HEK293 (cell line): Measurements from ENCODE around the gene CPSF6.

ENCODE experiments used
- ATF2 ChIP-seq: fragments of 450-650 bp; formaldehyde crosslinking; IDR thresholded peaks from 2 replicates; pipeline ENCODE4 v1.5.1; 2016; ENCODE audit warnings: missing biosample characterization, missing genetic modification characterization, low read depth
- CTCF ChIP-seq: fragments of 450-650 bp; formaldehyde crosslinking; IDR thresholded peaks from 2 replicates; pipeline ENCODE4 v1.5.1; 2016; ENCODE audit warnings: missing biosample characterization, missing genetic modification characterization
- MYNN ChIP-seq: fragments of 450-650 bp; formaldehyde crosslinking; IDR thresholded peaks from 2 replicates; pipeline ENCODE4 v1.5.1; 2016; ENCODE audit warnings: missing biosample characterization, missing genetic modification characterization, borderline replicate concordance
- PRDM10 ChIP-seq: fragments of 450-650 bp; formaldehyde crosslinking; IDR thresholded peaks from 2 replicates; pipeline ENCODE4 v1.5.1; 2016; ENCODE audit warnings: missing biosample characterization, missing genetic modification characterization
- ZNF121 ChIP-seq: fragments of 450-650 bp; formaldehyde crosslinking; IDR thresholded peaks from 2 replicates; pipeline ENCODE4 v1.5.1; 2016; ENCODE audit warnings: missing biosample characterization, missing genetic modification characterization
- ZNF138 ChIP-seq: fragments of 450-650 bp; formaldehyde crosslinking; IDR thresholded peaks from 2 replicates; pipeline ENCODE4 v1.5.1; 2016; ENCODE audit warnings: missing biosample characterization, missing genetic modification characterization, borderline replicate concordance
- ZNF211 ChIP-seq: fragments of 450-650 bp; formaldehyde crosslinking; IDR thresholded peaks from 2 replicates; pipeline ENCODE4 v1.5.1; 2016; ENCODE audit warnings: low read depth, missing biosample characterization, missing genetic modification characterization
- ZNF24 ChIP-seq: fragments of 450-650 bp; formaldehyde crosslinking; IDR thresholded peaks from 2 replicates; pipeline ENCODE4 v1.5.1; 2016; ENCODE audit warnings: missing biosample characterization, missing genetic modification characterization
- ZNF274 ChIP-seq, 2 experiments: fragments of 200-500 bp in 1 of 2; fragments of 450-650 bp in 1 of 2; sonication (Bioruptor generic) in 1 of 2; formaldehyde crosslinking in 1 of 2; IDR thresholded peaks; 2 replicates each; pipeline versions ENCODE4 v1.5.1 to v1.6.1; 2014 to 2016; ENCODE audit warnings: borderline replicate concordance in 1 of 2, inconsistent platforms in 1 of 2, low read length in 1 of 2, missing biosample characterization in 1 of 2, missing genetic modification characterization in 1 of 2
- ZNF658 ChIP-seq: fragments of 450-650 bp; formaldehyde crosslinking; IDR thresholded peaks from 2 replicates; pipeline ENCODE4; 2016; ENCODE audit warnings: missing biosample characterization, missing genetic modification characterization
- ZSCAN5A ChIP-seq: fragments of 450-650 bp; formaldehyde crosslinking; IDR thresholded peaks from 2 replicates; pipeline ENCODE4 v1.5.1; 2016; ENCODE audit warnings: missing biosample characterization, missing genetic modification characterization

DNA sequence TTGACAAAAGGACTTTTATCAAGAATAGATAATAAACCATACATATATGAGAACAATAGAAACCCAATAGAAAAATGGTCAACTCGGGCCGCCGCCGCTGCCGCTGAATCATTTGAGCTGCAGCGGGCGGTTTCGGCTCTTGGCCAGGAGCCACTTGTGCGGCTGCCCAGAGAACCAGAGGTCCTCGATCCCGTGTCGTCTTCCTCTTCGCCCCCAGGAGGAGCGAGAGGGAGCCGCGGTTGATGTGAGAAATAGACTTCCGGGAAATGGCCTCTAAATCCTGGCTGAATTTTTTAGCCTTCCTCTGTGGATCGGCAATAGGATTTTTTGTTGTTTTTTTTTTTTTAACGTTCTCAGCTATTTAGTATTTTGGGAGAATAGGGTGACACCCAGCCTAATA lies 44.8 kb downstream of the CPSF6 start:
- no peak for TF ChIP-seq ZNF658 (tag by site-specific recombination)
- TF ChIP-seq ATF2 (tag by site-specific recombination), result no peak
- no peak for TF ChIP-seq ZNF121 (tag by site-specific recombination)
- no peak for TF ChIP-seq ZNF211 (tag by site-specific recombination)
- no peak for TF ChIP-seq MYNN (tag by site-specific recombination)
- no peak for TF ChIP-seq ZNF274 (IDR thresholded peaks at IDR 0.05; ENCODE audit: low read length)
- no peak for TF ChIP-seq ZNF274 (tag by site-specific recombination; IDR thresholded peaks at IDR 0.05; ENCODE audit: borderline replicate concordance)
- no peak for TF ChIP-seq ZNF138 (tag by site-specific recombination)
- no peak for TF ChIP-seq PRDM10 (tag by site-specific recombination)
- no peak; the same call in 1 of the 2 replicates for TF ChIP-seq CTCF (tag by site-specific recombination)
- no peak for TF ChIP-seq ZNF24 (tag by site-specific recombination)
- no peak for TF ChIP-seq ZSCAN5A (tag by site-specific recombination)
